ENCODE data around the gene SLC37A2. TPM values are rescaled to one million over a fixed set of nuclear protein-coding genes. Genes with fewer than 3 reads are reported as not detected.

The SLC37A2 gene
- polyA plus RNA-seq, 5 donors, result 2.3 to 3.9 (median 3.5) TPM

DNA sequence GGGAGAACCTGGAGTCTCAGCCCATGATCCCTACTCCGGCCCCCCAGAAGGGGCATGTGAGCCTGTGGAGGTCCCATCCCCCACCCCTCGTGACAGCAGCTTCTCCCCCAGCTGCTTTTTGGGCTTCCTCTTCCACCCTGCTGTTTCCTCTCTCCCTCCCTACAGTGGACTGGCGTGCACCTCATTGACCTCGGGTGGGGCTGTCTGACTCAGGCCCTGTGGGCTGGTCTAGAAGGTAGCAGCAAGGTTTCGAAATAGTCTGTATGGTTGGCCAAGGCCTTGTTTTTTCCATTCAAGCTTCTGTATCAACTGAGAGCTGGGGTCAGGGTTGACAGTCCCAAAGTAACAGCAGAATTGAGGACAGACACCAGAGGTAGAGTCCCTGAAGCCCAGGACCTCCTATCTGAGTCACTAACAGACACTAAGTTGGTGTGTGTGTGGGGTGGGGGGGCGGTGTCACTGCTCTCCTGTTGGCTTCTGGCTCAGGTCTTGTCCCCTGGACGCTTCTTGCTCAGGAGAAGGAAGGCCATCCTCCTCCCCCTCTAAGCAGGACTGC, 7.7 kb downstream of the SLC37A2 start:
- DNase-seq, result no peak

DNA sequence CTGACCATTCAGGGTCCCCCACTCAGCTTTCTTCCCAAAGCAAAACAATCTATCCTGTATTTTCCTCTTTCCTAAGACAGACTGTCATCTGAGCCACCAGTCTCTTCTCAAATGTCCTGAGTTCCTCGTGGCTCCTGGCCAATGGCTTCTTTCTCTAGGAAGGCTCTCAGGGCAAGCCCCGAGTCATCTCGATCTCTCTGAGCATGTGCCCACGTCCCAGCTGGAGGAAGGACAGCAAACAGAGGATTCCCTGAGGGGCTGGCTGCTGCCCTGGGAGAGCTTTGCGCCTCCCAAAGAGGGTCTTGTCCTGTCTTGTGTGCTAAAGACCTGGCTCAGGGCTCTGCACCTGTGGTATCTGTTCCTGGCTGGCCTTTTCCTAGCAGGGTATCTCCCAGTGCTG, 8.3 kb downstream of the SLC37A2 start:
- DNase-seq, result no peak

DNA sequence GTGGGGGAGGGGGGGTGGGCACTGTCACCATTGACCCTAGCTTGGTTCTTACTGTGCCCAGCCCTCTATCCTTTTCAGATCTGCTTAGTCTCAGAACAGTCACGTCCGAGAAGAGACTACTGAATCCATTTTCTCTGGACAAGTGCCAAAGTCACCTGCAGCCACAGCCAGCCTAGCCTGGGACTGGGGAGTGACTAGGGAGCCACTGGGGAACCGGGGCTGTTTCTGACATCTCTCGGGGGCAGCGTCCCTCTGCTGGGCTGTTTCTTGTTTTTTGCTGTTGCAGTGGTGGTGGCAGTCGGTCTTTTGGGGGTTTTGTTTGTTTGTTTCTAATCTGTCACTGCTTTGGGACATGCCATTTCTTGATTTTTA, 8.7 kb downstream of the SLC37A2 start:
- DNase-seq, result no peak

DNA sequence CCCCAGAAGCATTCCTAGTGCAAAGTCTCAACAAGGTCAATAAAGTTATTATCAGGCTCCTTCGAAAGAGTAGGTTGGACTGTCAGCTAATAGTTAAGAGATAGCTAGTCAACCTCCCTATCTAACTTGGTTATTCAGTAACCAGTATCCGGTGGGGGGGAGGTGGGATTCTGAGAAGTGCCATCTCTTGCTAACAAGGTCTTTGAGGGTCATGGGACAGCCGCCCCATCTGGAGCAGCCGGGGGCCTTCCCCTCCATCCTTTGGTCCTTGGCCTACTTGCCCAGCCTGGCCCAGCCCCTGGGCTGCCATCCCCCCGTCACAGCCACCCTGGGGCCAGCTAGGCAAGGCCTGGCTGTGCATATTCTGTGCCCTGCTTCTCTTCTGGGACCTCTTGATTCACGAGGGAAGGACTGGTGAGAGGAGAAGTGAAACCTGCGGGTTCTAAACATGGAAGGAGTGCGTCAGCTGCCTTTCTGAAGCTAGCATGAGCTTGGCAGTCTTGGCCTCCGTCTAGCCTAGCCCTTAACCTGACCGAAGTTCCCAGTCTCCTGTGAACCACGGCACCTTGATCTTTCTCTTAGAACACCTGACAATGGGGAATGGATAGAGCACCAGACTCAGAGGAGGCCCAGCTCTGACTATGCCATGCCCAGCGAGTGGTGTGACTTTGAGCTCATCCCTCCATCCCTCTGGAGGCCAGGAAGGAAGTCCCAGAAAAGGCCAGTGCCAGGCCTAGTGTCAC, 9.3 kb downstream of the SLC37A2 start:
- DNase-seq, result no peak

DNA sequence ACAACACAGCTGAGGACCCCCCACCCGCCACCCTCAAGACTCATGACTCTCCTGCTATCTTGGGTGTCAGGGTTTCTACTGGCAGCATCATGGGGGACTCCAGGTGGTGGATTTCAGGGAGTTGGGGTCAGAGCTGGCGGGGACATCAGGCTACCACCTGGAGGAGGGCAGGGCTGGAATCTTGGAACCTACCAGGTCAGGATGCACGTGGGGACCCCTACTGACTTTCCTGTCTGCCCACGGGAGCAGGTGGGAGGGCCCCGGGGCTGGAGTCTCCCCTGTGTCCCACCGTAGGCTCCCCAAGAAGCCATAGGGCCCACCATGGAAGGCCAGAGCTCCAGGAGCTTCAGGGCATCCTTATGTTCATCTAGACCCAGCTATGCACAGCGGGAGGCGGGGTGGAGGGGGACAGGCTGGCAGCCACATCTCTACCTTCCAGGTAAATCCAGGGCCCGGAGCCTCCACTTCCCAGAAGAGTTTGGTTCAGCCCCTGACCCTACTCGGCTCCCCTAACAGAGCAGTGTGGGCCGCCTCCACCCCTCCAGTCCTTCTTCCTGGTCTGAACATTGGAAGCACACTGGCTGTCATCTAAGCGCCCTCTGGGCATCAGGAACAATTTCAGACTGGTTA, 10.0 kb downstream of the SLC37A2 start:
- DNase-seq, result no peak

DNA sequence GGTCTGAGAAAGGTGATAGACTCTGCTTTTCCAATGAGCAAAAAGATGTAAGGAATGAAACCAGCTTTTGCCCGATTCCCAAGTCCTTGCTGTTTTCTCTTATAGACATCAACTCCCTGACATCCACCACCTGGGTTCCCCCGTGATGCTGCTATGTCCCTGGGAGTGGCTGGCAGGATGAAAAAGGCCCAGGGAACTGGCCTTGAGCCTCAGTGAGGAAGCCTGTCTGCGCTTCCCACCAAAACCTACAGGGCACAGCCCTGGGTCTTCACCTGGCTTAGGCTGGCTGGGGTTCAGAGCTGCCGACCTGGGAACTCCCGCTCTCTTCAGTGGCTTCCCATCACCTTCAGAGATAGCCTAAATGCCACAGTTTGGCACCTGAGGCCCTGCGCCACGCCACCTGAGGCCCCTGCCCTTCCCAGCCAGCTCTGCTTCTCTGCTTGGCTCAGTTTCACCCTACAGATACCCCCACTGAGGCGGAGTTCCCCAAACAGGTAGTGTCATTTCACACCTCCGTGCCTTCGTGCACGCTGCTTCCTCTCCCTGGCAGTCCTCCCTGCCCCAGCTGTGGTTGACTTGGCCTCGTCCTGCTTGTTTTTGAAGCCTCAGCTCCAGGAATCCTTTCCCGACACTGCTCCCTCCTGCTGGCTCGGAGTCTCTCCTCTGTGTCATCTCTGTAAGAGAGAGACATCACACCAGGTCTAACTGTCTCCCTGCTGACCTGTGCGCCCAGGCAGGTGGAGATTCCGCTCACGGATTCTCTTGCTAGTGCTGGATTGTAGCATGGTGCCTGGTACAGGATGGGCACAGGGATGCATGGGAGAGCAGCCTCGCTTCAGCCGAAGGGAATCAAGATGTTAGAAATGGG, 10.7 kb downstream of the SLC37A2 start:
- no peak for DNase-seq

DNA sequence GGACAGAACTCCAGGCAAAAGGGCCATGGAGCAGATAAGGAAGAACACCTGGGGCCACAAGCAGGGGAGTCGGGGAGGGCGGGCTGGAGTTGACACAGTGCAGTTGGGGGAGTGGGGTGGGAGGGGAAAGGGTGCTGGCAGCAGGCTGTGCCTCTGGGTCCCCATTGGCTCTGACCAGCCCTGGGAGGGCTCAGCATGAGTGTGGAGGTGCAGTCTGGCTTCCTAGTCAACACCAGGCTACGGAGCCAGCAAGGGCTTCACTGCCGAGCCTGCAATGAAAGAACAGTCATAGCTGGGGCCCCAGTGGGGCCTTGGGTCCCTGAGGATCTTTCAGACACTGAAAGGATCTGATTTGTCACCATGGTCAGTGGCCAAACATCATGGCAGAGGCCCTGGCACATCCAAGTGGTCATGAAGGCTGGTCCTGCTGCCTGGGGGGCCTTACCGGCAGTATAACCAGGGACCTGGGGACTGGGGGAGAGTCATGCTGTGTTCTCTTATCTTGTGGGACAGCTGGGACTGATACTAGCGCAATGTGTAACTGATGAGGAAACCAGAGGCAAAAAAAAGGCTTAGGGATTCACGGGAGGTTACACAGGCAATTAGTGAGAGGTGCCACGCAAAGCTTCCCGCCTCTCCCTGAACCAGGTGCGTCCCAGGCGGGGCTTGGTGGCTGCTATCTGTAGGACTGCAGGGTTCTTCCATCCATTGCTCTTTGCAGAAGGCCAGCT, 11.6 kb downstream of the SLC37A2 start:
- DNase-seq, result no peak

DNA sequence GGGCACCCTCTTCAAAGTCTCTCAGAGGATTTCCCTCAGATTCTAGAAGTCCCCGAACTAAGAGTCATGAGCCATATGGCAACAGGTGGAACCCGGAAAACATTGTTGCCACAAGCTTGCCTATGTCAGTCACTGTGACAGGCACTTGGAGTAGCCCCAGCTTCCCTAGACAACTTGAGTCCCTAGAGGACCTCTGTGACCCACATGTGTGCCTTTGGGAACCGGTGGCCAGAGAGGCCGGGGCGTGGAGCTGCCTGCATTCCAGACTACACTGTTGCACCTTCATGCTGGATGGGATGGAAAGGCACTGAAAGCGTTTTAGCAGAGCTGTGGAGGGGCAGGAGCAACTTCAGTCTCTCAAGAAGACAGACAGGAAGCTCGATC, 12.1 kb downstream of the SLC37A2 start:
- no peak for DNase-seq

DNA sequence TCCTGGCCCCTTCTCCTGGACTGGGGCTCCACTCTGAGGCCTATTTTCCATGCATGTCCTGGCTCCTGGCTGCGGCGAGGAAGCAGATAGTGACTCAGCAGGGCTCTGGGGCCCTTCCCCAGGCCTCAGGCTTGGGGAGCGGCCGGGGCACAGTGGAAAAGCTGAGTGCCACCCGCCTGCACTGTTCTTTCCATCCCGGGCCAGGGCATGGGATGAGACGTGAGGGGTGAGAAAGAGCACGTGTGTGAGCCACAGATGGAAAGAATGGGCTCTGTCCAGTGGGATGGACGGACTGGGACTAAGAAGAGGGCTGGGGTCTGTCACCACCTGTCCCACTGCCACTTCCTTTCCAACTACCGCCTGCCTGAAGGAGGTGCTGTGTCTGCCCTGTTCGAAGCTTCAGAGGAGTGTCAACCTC, 12.8 kb downstream of the SLC37A2 start:
- no peak for DNase-seq

DNA sequence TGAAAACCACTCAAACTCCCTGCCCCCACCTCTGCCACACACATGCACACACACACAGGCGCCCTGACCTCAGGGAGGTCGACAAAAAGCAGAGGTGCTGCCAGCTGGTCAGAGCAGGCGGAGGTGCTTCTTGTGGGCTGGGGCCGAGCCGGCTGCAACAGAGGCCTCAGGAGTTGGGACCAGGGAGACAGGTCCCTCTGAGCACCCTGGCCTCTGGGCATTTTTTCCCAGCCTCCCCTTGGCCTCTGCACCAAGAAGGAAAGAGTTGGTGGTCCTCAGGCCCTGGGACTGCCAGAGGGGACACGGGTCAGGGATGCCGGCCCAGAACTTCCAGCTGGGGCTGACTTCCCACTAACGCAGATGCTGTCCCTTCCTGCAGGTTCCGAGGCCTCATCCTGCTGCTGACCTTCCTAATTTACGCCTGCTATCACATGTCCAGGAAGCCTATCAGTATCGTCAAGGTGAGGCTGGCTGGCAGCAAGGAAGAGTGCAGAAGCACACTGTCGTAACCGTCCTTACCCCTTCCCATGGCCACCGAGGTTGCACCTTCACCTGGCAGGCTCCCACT, 13.4 kb downstream of the SLC37A2 start:
- DNase-seq, result no peak

DNA sequence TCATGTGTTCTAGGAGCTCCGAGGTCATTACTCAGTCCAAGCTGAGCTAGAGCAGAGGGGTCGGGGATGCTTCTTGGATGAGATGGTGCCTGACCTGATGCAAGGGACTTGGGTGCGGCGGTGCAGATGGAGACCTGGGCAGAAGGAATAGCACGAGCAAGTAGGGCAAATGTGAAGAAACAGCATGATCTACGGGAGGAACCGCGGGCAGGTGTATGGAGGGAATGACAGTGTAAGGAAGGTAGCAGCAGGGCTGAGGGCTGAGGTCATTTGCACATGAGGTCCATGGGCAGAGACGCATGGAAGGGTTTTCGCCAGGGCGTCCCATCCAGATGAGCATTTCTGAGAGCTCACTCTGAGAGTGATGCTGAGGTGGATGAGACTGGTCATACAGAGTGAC, 14.9 kb downstream of the SLC37A2 start:
- DNase-seq, result no peak

DNA sequence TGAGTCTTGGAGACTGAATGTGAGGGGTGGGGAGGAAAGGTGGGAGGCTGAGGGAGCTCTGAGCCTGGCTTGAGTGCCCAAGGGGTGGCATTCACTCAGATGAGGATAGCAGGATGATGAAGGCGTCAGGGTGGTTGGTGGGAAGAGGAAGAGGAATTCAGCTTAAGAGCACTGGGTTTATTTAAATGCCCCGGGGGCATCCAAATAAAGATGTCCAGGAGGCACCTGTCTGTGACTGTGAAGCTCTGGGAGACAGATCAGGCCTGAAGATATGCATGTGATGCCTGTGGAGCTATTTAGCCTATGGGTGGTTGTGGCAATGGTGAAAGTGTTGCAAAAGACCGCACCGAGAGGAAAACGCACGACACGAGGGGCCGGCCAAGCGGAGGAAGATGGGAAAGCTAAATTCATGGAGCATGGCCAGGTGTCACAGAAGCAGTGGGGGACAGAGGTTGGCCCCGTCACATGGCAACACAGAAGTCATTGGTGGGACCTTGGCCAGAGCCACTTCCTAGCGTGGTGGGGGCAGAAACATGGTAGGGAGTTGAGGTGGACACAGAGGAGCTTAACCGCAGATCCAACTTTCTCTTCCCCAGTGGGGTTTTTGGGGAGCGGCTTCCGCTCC, 15.5 kb downstream of the SLC37A2 start:
- no peak for DNase-seq

DNA sequence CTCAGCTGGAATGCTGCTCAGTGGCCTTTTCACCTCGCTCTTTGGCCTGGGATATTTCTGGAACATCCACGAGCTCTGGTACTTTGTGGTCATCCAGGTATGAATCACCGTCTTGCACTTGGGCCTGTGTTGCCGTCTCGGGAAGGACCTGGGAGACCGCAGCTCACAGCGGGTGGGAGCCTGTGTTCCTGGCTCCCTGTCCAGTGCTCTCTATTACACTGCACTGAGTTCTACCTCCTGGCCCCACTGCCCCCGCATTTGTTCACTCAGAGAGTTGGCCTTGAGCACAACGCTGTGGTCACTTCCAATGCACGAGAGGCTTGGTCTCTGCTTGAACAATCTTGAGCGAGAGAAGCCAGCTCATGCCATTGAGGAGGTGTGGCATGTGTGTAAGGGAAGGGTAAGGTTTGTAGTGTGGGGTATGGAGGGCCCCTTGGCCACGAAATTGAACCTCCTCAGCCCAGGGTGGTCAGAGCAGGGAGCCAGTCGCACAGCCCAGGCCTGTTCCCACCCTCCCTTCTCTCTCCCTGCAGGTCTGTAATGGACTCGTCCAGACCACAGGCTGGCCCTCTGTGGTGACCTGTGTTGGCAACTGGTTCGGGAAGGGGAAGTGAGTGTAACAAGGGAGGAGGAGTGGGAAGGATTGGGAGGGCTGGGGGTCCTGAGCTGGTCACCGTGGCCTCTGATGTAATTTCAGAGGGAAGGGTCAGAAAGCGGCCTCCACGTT, 16.2 kb downstream of the SLC37A2 start:
- DNase-seq, result no peak

DNA sequence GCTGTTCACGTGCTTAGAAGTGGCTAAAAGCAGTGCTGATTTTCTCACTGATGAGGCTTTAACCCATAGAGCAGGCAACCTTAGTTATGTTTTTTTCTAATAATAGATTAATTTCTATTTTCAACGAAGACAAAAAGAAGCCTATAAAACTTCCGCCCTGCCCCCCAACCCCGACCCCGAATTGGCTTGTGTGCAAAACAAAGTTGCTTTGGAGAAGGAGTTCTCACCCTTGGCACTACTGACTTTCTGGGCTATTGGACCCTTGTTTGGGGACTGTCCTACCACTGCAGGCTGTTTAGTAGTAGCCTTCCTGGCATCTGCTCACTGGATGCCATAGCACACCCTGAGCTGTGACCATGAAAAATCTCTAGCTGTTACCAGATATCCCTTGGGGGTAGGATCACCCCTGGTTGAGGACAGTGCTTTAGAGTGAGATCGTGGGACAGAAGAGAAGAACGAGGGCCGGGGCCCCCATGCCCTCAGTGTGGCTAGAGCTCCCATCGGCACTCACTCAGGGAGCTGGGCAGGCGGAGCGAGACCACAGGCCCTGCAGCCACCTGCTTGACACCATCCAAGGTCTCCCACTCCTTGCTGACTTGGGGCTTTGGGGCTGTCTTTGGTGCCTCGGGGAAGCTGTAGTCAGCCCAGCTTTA, 16.9 kb downstream of the SLC37A2 start:
- DNase-seq, result no peak

DNA sequence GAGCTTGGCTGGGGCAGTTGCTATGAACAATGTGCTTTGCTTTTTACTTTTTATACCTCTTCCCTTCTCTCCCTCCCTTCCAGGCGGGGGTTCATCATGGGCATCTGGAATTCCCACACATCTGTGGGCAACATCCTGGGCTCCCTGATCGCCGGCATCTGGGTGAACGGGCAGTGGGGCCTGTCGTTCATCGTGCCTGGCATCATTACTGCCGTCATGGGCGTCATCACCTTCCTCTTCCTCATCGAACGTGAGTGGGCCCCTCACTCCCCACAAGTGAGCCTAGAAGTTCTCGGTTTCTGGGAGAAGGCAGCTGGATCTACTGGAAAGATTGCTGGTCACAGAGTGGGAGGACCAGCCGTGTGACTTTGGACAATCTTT, 17.4 kb downstream of the SLC37A2 start:
- DNase-seq, result no peak

DNA sequence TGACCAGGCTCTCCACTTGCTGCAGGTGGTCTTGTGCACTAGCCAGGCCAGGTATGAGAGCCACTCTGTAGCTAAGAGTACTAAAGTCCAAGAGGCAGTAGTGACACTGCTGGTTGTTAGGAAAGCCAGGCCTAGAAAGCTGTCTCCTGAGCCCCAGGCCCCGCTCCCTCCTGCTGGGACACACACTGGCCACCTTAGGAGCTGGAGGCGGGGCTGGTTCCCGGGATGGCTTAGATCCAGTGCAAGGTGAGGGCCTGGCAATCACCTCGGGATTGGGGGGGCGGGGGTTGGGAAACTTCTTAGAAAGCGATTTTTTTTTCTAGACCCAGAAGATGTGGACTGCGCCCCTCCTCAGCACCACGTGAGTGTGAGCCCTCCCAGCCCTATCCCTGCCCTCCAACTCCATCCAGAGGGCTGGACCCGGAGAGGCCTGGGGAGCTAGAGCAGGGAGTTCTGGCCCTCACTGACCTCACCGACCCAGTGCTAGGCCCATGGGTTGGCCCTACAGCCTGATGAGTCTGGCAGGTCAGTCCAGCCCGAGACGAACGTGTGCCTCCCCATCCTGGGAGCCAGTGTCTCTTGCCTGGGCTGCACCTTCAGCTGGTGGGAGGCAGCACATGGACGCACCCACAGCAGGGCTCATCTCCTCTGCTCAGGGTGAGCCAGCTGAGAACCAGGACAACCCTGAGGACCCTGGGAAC, 18.1 kb downstream of the SLC37A2 start:
- no peak for DNase-seq

DNA sequence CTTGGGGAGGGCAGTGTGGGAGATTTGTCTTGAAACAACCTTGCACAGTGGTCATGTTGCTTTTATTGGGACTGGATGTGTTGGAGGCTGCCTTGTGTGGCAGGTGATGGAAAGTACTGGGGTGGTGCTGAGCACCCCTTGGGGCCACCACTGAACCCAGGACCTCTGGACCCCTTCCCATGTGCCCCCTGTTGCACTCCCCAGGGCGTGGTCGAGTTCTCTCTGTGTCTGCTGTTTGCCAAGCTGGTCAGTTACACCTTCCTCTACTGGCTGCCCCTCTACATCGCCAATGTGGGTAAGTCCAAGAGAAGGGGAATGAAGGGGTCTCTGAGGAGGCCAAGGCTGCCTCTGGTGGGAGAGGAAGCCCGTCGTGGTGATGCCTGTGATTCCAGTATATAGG, 18.9 kb downstream of the SLC37A2 start:
- DNase-seq, result no peak

DNA sequence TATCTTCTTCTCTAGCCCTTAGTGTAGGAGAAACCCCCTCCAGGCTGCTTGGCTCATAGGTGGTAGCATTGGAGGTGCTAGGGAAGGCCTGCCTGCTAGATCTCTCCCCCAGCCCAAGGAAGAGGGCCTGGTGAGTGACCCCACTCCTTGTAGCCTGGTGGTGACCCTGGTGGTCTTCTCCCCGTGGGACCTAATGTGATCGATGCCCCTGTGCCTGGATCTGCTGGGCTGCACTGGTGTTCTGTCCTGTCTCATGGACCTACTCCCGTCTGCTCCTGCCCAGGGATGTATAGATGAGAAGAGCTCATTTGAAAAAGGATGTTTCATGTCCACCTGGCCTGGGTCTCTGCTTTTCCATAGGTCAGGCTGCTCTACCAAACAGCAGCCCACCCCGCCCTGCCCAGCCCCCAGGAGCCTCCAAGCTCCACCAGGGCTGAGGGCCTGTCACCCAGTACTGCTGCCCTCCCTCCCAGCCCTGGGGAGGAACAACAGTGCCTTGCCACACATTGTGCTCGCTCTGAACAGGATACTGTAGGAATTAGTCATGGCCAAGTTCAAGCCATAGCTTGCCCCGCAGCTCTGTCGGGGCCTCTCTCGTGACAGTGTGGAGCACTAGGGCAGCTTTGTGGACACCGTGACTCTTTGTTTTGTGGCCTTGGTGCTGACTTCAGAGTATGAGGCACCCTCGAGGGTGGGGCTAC, 19.7 kb downstream of the SLC37A2 start:
- DNase-seq, result no peak
